ENCODE results near the gene CPED1.
"Not testable (repeated sequence)": the region's sequence is repeated elsewhere in the genome, so short reads cannot be mapped to it uniquely, and the experiment has no call there.

Gene CPED1

DNA sequence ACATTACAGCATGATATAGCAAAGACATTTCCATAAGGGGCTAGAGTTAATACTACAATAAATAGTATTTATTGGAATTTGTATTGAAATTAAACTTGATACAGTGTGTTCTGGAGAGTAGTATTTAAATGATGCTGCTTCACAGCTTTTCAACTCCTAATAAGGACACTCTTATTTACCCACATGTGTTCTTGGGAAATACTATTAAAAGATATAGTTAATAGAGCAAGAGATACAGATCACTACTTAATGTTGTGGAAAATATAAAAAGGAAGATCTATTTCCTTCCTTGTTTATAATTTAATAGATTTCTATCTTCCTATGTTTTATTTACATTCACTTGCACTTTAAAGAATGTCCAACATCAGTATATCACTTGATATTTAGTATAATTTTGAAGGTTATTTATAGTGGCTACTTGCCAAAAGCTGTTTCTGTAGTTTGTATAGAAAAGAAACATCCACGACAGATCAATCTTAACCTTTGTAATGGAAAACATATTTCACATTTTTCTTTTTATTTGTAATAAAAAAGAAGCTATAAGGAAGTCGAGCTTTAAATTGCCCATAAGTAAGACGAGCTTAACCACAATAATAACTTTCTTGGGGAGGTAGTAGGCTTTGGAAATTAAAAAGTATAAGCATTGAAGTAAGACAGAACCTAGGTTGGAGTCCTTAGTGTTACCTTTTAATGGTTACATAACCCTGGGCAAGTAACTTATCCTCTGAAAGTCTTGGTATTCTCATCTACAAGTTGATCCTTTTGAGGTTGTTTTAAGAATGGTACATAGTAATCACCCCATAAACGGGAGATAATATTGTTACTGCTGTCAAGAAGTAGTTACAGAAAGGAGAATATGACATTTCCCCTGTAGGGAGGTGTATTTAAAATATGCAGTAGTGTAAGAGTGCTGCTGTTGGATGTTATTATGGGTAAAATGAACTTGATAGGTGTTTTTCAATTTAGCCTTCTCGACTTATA lies 32.8 kb downstream of the CPED1 start:
- no peak for DNase-seq

GRCh38 chr7:121023194-121023593 lies 34.7 kb downstream of the CPED1 start:
- DNase-seq = no peak

GRCh38 chr7:121023683-121024511 lies 35.4 kb downstream of the CPED1 start:
- DNase-seq = no peak

DNA sequence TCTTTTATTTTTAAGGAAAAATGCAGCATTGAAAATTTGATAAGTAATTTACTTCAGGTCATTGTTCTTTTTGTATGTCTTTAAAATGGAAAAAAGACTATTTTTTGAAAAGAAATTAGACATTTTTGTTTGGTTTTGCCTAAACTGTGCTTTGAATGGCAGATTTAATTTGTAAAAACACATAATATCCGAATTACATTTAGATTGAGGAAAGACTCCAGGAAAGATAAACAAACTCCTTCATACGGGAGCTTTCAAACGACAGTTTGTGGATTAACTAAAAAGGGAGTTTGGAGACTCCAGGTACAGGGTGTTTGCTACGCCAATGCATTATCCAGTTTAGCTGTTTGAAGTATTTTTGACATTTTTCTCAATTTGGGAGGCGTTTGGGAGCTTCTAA lies 36.1 kb downstream of the CPED1 start:
- no peak for DNase-seq

DNA sequence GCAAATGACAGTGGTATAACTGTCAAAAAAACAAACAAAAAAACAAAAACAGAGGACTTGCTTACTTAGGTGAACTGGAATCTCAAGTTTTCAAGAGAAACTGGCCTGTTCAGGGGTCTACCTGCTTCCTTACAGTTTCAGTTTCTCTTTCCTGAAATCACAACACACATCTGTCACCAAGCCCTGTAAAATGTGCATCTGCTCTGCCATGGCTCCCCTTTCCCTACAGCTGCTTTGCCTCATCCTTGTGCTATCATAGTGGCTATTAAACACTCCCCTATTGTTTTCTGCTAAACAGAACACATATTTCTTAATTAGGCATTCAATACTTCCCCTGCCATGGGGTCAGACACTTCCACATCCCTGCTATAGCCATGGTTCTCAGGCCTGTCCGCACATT lies 37.6 kb downstream of the CPED1 start:
- DNase-seq = no peak

- no peak for DNase-seq
These were observed 38.1 kb downstream of the CPED1 start for GRCh38 chr7:121026577-121027111.

DNA sequence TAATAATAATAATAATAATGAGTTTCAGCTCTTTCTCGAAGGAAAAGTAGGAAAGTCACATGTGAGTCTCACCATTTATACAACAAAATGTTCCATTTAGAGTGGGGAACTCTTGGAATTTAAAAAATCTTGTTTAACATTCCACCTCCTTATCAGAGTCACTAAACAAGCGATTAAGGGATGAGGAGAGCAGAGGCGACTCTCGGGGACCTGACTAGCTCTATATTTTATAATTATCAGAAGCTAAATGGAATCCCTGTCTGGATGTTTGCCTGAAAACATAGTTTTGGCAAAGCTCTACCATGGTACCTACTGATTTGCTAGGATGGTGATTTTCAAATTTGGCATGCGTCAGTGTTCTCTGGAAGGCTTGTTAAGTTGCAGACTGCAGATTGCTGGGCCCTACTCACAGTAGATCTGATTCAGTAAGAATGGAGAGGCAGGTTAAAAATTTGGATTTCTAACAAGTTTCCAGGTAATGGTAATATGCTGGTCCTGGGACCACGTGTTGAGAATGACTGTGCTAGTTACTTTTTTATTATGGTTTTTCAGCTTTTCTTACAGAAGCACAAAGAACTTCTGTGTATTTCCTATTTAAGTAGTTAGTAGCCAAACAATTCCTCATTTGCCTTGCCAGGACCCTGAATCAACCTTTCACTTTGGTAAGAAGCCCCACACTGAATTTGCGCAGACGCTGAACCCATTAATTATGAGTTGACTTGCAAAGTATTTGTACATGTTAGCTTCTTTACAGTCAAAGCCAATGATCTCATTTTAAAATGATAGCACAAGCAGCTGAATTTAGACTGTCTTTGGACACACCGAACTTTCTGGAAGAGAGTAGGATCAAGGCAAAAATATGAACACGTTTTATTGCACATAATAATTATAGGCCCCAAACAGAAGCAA lies 39.5 kb downstream of the CPED1 start:
- no peak for DNase-seq

DNA sequence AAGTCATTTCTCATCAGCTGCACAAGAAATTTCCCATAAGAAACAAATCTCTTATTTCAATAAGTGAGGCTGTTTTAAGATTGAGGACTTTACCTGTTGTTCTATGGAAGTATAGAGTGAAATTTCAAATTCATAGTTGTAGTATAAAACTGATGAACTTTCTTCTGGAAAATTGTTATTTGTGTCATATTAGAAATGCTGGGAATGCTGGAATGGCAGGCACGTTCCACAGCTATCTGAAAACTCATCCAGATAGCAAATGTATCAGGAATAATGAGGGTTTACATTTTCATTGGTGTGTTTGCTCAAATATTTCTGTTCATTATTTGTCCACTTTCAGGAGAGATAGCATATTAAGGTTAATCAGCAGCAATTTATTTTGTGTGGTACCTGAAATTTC lies 40.8 kb downstream of the CPED1 start:
- DNase-seq = no peak

GRCh38 chr7:121030308-121030707 lies 41.8 kb downstream of the CPED1 start:
- DNase-seq = no peak

DNA sequence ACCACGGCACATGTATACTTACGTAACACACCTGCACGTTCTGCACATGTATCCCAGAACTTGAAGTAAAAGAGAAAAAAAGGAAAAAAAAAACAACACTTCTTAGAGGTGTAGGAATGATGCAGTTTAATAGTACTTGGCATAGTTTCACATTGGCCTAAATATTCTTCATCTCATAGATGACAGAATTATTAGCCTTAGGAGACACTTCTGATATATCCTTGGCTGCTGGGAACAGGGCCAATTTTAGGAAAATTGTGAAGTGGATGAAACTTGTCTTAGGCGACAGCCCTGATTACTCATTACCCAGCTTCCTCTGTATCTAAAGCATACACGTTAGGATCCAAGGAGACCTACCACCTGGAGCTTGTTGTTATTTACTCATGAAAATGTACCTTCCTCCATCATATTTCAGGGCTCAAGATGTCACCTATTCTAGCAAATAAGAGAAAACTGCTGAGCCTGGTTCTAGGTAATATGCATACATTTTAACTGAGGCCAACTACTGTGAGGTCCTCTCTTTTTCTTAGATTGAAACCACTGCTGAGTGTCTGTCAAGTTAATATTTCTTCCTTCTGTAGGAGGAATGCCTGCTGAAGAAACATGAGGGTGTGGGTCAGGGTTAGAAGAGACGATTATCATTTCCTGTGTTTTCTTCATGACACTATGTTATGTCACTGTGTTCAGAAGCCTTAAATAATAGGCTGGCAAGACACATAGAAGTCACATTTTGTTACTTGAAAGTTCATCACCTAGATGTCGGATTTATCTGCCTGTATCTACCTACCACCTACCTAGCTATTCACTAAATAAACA lies 44.3 kb downstream of the CPED1 start:
- no peak for DNase-seq

GRCh38 chr7:121034929-121035328 lies 46.4 kb downstream of the CPED1 start:
- DNase-seq = no peak

- not testable (repeated sequence) for DNase-seq
These were observed 48.3 kb downstream of the CPED1 start for GRCh38 chr7:121036776-121037175.

DNA sequence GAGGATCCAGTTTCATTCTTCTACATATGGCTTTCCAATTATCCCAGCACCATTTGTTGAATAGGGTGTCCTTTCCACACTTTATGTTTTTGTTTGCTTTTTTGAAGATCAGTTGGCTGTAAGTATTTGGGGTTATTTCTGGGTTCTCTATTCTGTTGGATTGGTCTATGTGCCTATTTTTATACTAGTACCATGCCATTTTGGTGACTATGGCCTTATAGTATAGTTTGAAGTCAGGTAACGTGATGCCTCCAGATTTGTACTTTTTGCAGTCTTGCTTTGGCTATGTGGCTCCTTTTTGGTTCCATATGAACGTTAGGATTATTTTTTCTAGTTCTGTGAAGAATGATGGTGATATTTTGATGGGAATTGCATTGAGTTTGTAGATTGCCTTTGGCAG lies 48.8 kb downstream of the CPED1 start:
- not testable (repeated sequence) for DNase-seq

GRCh38 chr7:121037957-121038716 lies 49.6 kb downstream of the CPED1 start:
- DNase-seq = no peak

GRCh38 chr7:121038717-121039509 lies 50.4 kb downstream of the CPED1 start:
- no peak for DNase-seq

GRCh38 chr7:121039510-121039822 lies 51.0 kb downstream of the CPED1 start:
- DNase-seq = no peak

DNA sequence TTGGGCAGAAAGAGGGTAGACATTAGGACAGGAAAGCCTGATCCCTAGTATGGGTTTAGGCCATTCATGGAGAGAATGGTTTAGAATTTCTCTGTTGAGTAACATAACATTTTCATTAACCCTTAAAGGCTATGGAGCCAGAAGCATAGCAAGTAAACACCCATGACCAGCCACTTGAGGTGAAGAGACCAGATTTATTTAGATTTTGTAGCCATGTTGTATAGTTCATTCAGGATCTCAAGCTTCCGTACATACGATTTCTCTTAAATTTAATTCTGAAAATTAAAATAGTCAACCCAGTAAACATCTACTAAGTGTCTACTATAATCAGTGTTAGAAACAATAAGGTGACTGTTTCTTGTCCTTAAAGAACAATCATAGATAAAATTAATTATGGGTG lies 51.5 kb downstream of the CPED1 start:
- no peak for DNase-seq

GRCh38 chr7:121041516-121042148 lies 53.1 kb downstream of the CPED1 start:
- no peak for DNase-seq

GRCh38 chr7:121042195-121042594 lies 53.7 kb downstream of the CPED1 start:
- DNase-seq = no peak

DNA sequence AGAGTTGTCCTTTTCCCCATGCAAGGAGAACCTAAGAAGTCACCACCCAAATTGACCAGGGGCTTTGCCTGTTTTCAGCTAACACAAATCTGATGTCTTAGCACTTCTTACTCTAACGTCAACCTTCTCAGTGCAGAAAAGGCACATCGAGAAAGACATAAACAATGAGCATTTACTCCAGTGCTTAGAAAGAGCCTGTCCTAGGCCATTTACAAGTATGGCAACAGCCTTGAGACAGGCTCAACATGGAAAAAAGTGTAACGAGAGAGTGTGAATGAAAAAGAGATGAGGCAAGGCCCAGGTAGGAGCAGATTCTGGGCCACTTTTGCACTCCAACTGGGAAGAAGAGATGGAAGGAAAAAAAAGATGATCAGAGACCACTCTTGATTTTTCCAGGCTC lies 54.4 kb downstream of the CPED1 start:
- DNase-seq = no peak
